Measurements from ENCODE around the gene PPFIA2.

GRCh38 chr12:81558031-81558430 lies 201.1 kb downstream of the PPFIA2 start:
- TF ChIP-seq, protein P1, sequence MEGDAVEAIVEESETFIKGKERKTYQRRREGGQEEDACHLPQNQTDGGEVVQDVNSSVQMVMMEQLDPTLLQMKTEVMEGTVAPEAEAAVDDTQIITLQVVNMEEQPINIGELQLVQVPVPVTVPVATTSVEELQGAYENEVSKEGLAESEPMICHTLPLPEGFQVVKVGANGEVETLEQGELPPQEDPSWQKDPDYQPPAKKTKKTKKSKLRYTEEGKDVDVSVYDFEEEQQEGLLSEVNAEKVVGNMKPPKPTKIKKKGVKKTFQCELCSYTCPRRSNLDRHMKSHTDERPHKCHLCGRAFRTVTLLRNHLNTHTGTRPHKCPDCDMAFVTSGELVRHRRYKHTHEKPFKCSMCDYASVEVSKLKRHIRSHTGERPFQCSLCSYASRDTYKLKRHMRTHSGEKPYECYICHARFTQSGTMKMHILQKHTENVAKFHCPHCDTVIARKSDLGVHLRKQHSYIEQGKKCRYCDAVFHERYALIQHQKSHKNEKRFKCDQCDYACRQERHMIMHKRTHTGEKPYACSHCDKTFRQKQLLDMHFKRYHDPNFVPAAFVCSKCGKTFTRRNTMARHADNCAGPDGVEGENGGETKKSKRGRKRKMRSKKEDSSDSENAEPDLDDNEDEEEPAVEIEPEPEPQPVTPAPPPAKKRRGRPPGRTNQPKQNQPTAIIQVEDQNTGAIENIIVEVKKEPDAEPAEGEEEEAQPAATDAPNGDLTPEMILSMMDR (conservative IDR thresholded peaks at IDR 0.05; ENCODE audit: low read length) = no peak
- no peak for TF ChIP-seq EZH2phosphoT487 (IDR thresholded peaks at IDR 0.05; ENCODE audit: borderline replicate concordance)

Measured in Loucy (cell line).